ENCODE measurements around the gene INSIG1.

DNA sequence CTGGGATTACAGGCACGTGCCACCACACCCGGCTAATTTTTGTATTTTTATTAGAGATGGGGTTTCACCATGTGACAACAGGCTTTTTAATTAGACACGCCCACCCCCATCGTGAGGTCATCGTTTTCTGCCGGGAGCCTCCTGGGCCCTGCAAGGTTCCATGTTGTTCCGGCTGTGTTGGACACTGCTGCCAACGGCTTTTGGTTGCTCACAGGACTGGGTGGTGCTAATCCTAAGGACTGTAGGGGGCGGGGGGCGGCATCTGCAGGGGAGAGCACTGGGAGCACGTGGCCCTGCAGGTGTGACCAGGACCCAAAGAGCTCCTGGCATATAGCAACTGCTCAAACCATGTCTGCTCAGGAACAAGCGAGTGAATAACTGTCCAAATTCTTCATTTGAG lies 29.5 kb upstream of the INSIG1 start:
- TF ChIP-seq, protein P1, sequence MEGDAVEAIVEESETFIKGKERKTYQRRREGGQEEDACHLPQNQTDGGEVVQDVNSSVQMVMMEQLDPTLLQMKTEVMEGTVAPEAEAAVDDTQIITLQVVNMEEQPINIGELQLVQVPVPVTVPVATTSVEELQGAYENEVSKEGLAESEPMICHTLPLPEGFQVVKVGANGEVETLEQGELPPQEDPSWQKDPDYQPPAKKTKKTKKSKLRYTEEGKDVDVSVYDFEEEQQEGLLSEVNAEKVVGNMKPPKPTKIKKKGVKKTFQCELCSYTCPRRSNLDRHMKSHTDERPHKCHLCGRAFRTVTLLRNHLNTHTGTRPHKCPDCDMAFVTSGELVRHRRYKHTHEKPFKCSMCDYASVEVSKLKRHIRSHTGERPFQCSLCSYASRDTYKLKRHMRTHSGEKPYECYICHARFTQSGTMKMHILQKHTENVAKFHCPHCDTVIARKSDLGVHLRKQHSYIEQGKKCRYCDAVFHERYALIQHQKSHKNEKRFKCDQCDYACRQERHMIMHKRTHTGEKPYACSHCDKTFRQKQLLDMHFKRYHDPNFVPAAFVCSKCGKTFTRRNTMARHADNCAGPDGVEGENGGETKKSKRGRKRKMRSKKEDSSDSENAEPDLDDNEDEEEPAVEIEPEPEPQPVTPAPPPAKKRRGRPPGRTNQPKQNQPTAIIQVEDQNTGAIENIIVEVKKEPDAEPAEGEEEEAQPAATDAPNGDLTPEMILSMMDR (IDR thresholded peaks at IDR 0.05 in 2 of 3, conservative IDR thresholded peaks at IDR 0.05 in 1 of 3; ENCODE audit: borderline replicate concordance in 1 of 3, insufficient read depth in 1 of 3, low read depth in 2 of 3, low read length in 2 of 3): no peak
- TF ChIP-seq ZNF274 (IDR thresholded peaks at IDR 0.05; ENCODE audit: low read depth, low read length) (no peak), POLR2A (IDR thresholded peaks at IDR 0.05; ENCODE audit: borderline replicate concordance, extremely low read depth, insufficient read depth, insufficient read length) (no peak), EZH2 (IDR thresholded peaks at IDR 0.05) (no peak), JUND (IDR thresholded peaks at IDR 0.05) (no peak), SRF (IDR thresholded peaks at IDR 0.05; ENCODE audit: low read depth) (no peak), POLR2AphosphoS5 (IDR thresholded peaks at IDR 0.05; ENCODE audit: low read depth, low read length) (no peak), TCF7L2 (IDR thresholded peaks at IDR 0.05; ENCODE audit: borderline replicate concordance, extremely low read depth, insufficient read depth, insufficient read length) (no peak), EZH2phosphoT487 (IDR thresholded peaks at IDR 0.05; ENCODE audit: borderline replicate concordance) (no peak)
- TF ChIP-seq, protein P2, sequence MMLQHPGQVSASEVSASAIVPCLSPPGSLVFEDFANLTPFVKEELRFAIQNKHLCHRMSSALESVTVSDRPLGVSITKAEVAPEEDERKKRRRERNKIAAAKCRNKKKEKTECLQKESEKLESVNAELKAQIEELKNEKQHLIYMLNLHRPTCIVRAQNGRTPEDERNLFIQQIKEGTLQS (IDR thresholded peaks at IDR 0.05): no peak
- TF ChIP-seq, protein P3, sequence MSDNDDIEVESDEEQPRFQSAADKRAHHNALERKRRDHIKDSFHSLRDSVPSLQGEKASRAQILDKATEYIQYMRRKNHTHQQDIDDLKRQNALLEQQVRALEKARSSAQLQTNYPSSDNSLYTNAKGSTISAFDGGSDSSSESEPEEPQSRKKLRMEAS (IDR thresholded peaks at IDR 0.05): no peak

Measured in HCT116 (cell line).